ENCODE data around the gene SMIM14.
"Not testable (repeated sequence)": the region's sequence is repeated elsewhere in the genome, so short reads cannot be mapped to it uniquely, and the experiment has no call there.

SMIM14 gene

GRCh38 chr4:39642885-39643552, 4.4 kb upstream of the SMIM14 start:
- no peak for DNase-seq

GRCh38 chr4:39641451-39641850, 2.8 kb upstream of the SMIM14 start:
- DNase-seq = no peak

GRCh38 chr4:39637586-39638353, 895 bp downstream of the SMIM14 start:
- DNase-seq = peak; percentile 11

DNA sequence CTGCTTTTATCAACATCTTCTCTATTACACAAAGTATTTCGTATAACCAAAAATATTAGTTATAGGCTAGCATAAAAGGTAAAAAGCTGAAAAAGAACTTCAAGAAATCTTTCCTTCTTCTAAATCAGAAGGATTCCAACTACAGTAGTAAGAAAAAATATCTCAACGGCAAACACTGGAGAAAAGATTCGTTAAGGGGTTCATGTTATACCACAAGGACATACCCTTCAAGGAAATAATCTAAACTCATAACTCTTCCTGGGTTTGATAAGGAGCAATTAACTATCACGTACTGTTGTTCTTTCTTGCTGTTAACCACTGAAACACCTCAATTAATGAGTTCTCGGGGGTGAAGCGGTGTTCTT, 1.5 kb downstream of the SMIM14 start:
- DNase-seq = no peak

DNA sequence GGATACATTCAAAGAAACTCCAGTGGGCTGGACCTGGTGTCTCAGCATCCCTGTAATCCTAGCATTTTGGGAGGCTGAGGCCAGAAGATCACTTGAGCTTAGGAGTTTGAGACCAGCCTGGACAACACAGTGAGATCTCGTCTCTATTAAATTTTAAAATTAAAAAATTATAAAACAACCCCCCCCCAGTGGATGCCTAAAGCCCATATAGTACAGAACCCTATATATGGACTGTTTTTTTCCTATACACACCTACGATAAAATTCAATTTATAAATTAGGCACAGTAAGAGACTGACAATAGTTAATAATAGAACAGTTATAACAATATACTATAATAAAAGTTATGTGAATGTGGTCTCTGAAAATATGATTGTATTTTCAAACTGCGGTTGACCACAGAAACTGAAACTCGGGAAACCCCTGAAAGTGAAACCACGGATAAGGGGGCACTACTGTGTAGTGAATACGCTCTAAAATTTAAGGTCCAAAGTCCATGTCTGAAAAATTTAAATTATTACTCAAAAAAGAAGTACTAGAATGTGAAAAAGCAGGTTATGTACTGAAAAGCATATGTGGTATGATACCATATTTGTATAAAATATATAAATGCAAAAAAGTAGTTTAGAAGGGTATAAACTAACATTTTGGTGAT, 2.0 kb downstream of the SMIM14 start:
- DNase-seq = no peak

DNA sequence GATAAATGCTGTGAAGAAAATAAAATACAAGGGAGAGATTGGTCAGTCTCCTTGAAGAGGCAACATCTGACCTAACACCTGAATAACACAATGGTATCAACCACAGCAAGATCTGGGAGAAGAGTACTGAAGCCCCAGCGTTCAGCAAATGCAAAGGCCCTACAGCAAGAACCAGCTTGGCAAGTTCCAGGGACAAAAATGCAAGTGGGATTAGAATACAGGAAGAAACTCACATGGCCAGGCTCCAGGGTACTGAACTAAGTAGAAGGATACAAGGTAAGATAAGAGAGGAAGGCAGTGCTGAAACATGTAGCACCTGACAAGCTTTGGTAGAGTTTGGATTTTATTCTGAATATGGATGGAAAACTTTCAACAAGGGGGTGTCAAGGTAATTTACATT, 3.6 kb downstream of the SMIM14 start:
- DNase-seq = no peak

GRCh38 chr4:39631700-39632079, 7.0 kb downstream of the SMIM14 start:
- DNase-seq = no peak

DNA sequence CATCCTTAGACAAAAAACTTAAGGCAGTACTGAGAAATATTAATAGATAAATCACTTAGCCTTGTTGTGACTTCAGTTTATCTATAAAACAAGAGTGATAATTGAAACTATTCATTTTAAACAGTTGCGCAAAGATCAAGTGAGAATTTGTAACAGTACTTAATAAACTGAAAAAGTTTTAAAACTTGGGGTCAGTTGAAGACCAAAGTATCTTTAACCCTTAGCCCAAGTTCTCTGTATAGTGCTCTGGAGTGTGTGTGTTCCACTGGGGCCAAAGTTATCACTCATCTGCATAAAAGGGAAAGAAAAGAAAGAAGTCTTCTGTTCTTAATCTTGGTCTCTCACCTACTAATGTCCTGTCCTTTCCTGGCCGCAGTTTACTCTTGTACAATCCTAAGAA, 11.3 kb downstream of the SMIM14 start:
- DNase-seq = no peak

- no peak for DNase-seq
Observed at GRCh38 chr4:39626913-39627312, 11.8 kb downstream of the SMIM14 start.

GRCh38 chr4:39626261-39626660, 12.4 kb downstream of the SMIM14 start:
- no peak for DNase-seq

DNA sequence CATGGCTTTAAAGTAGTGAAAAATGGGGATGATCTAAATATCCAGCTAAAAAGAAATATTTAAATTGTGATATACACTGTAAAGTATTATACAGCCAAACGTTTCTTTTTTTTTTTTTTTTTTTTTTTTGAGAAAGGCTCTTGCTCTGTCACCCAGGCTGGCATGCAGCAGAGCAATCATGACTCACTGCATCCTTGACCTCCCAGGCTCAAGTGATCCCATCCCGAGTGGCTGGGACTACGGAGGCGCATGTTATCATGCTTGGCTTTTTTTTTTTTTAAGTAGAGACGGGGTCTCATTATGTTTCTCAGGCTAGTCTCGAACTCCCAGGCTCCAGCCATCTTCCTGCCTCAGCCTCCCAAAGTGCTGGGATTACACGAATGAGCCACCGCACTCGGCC, 17.1 kb downstream of the SMIM14 start:
- no peak for DNase-seq

DNA sequence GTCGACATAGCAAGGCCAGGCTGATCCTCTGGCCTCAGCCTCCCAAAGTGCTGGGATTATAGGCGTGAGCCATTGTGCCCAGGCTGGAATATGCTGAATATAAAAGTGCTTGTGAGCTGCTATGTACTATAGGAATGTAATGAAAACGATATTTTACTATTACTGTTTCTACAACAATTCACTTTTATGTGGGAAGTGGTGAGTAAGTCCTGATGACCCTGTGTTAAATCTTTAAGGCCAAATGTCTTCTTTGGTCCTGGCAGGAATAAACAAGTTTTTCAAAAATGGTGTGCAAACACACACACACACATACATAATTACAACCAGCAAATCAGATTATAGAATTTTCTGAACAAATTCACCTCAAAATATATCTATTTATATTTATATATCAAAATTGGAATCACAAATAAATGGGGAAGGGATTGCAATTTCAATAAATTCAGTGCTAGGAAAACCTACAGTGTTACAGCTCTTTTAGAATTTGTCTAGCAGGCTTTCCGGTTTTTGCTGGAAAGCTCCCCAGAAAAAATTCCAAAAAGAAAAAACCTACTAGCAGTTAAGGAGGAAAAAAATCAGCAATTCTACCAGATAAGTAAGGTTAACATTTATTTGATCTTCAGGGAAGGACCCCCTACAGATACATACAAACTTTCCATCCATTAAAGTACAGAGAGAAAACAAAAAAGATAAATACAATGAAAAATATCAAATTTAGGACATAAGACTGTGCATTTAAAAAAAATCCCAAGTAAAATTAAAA, 17.9 kb downstream of the SMIM14 start:
- DNase-seq = no peak

GRCh38 chr4:39617534-39617933, 21.1 kb downstream of the SMIM14 start:
- no peak for DNase-seq

- no peak for DNase-seq
Observed at GRCh38 chr4:39616651-39617050, 22.0 kb downstream of the SMIM14 start.

DNA sequence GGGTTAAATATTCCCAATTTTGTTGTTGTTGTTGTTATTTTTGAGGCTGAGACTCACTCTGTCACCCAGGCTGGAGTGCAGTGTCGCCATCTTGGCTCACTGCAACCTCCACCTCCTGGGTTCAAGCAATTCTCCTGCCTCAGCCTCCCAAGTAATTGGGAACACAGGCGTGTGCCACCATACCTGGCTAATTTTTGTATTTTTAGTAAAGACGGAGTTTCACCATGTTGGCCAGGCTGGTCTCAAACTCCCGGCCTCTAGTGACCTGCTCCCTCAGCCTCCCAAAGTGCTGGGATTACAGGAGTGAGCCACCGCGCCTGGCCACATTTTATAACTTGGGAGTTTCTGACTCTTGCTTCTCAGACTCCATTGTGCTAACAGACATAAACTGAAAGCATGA, 22.6 kb downstream of the SMIM14 start:
- DNase-seq = not testable (repeated sequence)

DNA sequence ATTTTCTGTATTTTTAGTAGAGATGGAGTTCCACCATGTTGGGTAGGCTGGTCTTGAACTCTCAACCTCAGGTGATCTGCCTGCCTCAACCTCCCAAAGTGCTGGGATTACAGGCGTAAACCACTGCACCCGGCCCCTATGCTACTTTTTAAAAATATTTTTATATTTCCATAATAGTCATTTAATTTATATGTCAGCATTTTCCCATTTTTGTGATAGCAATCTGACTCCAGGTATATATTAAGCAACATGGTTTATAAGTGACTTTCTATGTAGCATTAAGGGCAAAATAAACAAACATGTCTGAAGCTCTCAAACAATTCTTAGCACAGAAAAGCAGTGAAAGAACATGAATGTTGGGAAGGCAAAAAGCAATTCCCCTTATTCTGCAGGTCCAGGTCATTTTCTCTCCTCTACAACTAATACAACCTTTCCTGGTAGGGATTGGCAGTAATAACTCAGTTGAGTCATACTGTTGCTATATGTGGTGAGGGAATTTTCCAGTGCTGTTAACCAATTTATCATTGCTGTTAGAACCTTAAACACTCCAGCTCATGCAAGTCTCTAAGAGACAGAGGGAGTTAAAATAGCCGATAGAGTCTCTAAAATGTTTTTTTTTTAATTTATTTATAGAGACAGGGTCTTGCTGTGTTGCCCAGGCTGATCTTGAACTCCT, 24.0 kb downstream of the SMIM14 start:
- no peak for DNase-seq

GRCh38 chr4:39613093-39613656, 25.5 kb downstream of the SMIM14 start:
- no peak for DNase-seq

GRCh38 chr4:39609454-39609931, 29.2 kb downstream of the SMIM14 start:
- no peak for DNase-seq

DNA sequence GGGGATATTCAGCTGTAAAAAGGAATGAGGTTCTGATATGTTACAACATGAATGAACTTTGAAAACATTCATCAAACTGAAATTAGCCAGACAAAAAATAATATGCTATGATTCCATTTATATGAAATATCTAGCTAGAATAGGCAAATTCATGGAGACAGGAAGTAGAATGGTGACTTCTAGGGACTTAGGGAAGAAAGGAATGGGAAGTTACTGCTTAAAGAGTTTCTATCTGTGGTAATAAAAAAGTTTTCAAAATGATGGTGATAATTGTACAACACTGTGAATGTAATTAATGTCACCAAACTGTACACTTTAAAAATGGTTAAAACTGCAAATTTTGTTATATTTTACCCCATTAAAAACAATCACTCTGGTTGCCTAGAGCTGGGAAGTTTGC, 30.2 kb downstream of the SMIM14 start:
- DNase-seq = no peak

GRCh38 chr4:39606747-39607146, 31.9 kb downstream of the SMIM14 start:
- DNase-seq = no peak

GRCh38 chr4:39597695-39598381, 40.8 kb downstream of the SMIM14 start:
- DNase-seq = no peak

DNA sequence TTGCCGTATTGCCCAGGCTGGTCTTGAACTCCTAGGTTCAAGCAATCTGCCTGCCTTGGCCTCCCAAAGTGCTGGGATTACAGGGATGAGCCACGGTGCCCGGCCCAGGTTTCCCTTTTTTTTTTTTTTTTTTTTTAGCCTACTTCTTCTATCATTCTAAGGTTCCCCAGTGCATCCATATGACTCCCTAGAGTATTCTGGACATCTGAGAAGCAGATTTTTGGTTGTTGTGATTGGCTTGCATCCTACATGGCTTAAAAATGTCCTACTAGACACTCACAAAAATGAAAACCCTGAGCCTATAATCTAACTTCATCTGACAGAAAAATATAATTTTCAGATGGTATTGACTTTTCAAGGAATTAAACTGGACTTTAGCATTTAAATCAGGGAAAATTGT, 41.7 kb downstream of the SMIM14 start:
- no peak for DNase-seq
